Kidney glomerular epithelial cell (primary cell): ENCODE measurements around the gene NUDT16.

Experiments used
- DNase-seq: peaks from one replicate; lab custom pipeline; 2025; lab: John Stamatoyannopoulos, UW

Gene NUDT16

DNA sequence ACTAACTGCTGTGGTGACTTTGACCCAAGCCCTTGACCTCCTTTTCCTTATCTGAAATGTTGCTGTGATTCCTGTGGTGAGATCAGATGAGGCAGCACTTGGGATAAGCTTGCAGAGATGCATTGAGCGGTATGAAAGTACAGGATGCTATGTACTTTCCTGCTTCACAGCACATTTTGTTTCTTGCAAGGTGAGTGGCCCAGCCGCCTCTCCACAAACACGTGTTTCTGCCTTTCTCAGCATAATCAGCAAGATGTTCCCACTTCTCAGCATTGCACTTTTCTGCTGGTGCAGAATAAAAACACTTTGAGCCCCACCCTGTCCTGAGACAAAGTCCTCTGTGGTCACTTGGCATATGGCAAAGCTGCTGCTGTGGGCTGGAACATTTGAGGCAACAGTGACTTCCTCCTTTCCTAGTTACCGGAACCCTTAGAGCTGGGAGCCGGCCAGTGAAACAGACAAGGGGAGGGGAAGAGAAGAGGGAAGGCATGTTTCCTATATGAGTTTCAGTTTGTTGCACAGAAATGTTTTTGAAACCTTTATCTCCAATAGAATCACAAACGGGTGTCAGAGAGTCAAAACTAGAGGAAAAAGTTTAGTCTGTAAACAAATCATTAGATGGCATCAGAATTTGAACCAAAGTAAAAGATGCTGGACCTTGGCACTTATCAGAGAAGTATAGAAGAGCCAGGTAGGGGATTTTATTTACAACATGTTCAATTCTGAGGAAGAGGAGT, 5.0 kb downstream of the NUDT16 start:
- no peak for DNase-seq

DNA sequence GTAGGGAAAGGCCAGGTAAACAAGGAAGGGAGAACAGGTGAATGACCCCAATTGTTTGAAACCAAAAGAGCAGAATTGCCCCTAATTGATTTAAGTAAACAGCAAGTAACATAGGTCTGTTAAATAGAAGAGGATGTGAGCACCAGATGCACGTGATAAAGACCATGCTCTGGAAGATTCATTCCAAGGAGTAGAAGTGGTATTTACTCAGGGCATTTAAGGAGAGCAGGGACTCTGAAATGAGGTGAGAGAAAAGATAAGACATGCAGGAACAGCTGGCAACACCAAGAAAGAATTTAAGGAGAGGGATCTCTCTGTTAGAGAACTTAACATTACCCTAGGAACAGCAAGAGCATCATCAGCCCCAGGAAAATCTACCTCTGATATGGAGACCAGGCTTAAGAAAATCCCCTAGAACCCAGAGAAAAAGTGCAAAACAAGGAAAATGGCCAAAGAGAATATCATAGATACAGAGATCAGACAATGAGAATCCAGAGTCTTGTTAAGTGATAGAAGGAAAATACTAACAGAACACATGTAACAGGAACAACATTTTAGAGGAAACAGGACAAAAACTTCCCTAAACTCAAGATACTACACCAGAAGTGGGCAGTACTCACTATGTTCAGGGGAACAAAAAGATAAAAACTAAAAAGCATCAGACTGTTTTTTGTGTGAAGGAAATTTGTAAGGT, 6.4 kb downstream of the NUDT16 start:
- no peak for DNase-seq

DNA sequence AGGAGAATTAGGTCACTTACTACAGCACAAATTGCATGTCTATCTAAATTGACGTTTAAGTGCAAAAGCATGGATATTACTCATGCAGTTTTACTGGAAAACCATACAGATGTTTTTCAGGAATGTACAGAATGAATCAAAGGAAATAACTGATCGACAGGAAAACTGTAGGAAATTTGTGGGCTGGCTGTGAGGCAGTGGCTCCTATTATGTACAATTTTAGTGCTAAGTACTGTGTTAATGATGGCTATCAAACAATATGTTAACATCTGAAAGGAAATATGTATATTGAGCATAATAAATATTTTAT, 6.9 kb downstream of the NUDT16 start:
- no peak for DNase-seq

DNA sequence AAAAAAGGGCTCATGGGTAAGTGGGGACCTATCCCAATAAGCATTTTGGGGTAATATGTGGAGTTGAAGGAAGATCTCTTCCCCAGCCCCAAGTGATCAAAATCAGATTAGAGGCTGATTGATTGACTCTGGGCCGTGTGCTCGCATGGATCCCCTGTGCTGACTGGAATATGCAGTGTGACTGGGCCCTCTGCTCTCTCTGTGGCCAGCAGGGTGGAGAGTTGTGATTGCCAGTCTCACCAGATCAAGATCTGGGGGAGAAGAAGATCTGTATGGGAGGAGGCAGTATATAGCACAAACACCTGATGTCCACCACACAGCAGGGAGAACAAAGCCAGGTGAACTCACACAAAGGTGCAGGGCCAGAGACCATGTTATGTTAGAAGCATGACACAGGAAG, 8.8 kb downstream of the NUDT16 start:
- DNase-seq = no peak

DNA sequence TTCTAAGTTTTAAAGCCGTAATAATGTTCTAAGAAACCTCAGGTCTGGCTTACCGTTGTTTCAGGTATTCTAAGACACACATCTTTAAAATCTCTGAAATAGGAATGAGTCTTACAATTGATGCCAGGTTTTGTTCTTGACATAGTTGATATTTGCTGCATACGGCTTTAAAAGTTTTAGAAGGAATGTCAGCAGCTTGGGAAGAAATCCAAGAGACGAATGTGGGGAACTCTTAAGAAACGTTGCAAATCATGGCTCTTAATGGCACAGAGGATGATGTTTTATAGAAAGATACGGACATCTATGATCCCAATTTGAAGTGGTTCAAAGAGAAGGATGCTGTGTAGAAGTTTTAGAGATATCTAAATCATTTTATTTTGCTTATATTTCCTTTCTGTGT, 11.5 kb downstream of the NUDT16 start:
- DNase-seq = no peak

DNA sequence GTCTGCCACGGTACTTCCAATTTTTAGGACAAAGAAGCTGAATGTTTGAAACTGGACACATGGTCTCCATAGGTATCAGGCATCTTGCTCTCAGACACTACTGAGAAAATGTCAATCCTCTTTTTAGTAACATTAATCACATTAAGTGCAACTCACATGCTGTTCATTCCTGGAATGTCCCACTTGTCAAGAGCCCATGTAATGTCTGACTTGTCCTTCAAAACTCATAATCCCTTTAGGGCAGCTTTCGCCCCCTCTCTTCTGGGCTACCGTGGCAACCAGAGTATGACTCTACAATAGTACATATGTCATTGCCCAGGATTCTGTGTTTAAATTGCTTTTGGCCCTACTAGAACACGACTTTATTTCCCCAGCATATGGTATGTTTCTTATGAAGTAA, 12.3 kb downstream of the NUDT16 start:
- DNase-seq = no peak

DNA sequence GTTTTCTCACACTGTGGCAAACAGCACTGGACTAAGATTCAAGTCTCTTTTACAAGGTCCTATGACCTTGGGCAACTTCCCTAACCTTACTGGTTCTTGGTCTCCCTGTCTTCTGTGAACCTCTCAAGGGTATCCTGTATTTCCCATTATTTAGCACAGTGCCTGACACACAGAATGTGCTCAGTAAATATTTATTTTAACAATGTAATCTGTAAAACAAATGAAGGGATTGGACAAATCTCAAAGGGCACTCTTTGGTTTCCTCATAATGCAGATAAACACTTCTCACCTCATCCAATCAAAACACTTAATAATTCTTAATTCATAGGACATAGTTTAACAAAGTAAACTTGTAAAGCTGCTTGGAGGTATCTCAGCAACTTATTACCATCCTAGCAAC, 12.8 kb downstream of the NUDT16 start:
- DNase-seq = no peak

DNA sequence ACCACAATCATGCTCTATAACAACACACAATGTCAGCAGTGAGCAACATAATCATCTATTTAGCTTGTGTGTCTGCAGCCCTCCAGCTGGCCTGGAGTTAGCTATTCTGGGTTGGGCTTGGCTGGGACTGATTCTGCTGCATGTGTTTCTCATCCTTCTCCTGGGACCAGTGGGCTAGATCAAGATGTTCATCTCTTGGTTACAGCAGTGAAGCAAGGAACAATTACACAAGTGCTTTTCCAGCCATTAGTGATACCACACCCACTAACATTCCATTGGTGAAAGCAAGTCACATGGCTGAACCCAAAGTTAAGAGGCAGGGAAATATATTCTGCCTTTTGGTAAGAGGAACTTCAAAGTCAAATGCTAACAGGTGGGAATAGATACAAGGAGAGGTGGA, 14.6 kb downstream of the NUDT16 start:
- no peak for DNase-seq

DNA sequence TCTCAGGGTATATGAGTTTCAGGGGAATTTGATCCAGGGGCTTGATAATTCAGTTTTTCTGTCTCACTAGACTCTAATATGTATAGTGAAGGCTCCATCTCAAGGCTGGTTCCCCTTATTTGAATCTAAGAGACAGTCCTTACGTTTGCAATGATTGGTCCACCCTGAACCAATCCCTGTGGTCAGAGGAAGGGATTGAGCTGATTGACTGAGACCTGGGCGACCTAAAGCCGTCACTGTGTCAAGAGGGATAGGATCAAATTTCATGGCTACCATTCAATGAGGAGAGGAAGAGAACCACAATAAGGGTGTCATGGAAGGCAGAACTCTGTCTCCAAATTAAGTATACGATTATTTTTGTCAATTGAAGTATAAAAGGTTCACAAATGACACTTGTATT, 16.3 kb downstream of the NUDT16 start:
- no peak for DNase-seq

DNA sequence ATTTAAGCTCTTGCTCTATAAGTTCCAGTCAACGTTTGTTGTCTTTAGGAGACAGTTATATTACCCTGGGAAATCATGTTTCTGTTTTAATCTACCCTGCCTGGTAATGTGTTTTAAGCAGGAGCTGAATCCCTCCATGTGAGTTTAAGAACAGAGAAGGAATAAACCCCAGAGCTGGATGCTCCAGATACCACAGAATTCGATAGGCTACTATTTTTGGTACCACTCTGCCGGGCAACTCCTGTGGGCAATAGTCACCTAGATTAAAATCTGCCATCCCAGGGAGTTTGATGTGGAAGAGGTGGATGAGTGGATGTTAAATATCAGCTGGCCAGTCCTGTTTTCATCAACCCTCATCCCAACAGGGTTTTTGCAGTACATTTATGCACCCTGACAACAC, 20.4 kb downstream of the NUDT16 start:
- DNase-seq = no peak

DNA sequence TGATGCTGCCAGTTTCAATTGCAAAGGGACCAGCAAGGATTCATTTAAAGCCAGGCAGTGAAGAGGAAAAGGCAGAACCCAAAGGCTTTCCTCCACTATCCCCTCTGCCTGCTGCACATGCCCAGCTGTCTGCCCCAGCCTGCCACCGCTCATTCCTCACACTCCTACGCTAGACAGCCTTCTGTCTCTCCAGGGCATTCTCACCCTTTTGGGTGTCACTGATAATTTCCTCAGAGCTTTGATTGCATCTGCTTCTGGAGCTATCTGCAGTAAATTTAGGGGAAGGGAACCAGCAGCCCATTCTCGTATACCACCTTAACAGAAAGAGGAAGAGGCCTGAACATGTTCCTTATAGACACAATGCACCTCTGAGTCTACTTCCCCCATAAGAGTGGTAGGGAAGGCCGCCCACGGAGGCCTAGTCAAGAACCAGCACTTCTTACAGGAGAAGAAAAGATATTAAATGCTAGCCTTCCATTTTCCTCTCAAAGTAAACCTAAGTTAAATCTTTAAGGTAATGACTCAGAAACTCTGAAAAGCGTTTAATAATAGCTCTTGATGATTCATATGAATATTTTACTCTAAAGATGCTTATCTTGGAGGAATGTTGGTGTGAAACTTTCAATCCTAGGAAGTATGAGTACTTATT, 20.9 kb downstream of the NUDT16 start:
- DNase-seq = peak; percentile 29

DNA sequence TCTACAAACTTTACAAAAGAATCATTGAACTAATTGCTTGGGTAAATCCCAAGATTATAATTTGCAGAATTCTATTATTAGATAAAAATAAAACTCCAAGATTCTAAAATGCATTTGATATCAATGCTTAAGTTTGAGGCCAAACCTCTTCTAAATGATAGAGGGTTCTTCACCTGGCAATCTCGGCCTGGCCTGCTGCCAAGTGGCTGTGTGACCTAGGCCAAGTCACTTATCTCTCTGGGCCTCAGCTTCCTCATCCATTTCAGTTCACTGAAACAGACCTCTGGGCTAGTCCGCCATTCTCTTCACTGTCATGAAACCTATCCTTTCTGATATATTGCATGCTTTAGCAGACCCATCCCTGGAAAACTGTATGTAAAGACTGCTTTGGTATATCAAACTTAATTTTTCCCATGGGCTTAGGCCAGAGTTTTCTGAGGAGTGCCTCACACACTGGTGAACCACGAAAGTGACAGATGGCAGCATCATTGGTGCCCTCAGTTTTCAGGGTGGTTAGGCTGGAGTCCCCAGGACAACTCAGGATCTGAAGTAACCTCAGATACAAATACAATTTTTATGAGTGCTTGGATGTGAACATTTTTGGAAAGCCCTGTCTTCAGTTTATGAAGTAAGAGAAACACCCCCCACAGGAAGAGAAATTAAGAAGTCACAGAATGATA, 21.8 kb downstream of the NUDT16 start:
- DNase-seq = no peak

DNA sequence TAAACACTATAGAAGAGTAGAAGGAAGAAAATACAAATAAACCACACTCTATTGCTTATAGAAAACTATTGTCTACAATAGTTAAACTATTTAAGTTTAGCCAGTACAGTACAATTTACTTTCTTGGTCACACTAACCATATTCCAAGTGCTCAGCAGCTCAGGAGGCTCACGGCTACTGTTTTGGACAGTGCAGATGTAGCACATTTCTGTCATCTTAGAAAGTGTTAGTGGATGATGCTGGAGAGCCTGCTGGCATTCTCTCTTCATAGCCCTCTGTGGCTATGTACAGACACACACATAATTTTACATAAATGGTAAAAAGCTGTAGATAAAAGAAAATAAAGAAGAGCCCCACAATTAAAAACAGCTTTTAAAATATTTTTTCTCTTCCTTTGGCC, 23.8 kb downstream of the NUDT16 start:
- no peak for DNase-seq

DNA sequence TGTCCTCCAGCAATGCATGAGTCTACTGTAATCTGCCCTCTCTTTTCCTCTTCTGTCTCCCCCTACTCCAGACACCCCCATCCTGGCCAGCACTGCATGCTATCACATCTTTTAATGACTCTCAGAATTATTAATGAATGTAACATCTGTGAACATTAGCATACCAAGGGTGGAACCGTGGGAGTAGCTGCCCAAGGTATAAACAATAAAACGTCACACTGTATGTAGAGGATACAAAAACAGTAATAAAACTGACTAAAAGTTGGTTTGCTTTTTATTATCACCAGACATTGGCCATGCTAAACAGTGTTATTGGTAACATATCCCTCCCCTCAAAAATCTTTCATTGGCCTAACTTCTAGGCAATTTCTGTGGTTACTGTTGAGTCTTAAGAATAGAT, 24.7 kb downstream of the NUDT16 start:
- DNase-seq = no peak

DNA sequence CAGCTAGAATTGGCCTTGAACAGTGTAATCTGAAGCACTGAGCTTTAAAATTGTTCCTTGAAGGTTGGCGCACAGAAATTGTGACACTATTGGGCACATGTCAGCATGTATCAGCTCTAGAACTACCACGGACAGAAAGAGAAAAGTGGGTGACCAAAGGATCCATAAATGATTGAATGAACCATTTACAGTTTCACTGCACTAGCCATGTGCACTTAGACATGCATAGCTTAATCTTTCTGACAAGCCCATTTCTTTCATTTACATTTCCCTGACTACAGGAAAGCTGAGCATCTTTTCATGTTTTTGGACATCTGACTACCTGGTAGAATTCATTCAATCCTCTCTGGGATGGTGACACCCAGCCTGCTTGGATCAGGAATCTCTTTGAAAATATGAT, 36.2 kb downstream of the NUDT16 start:
- no peak for DNase-seq

DNA sequence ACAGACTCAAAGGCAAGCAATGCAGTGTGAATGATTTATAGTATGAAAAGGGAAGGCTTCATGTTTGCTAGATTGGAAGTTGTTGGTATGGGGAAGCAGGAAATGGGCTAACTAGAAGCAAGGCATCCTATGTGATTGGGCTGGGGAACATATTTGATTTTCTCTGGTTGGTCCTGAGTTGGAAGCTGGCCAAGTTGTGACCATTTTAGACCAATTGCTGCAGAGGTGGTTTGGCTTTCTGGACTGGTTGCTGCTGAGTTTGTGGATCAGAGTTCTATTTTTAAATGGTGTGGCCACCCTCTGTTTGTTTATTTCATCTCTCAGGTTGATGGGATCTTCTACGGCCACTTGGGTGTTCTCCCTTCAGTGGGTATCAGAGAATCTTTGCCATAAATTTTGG, 39.7 kb downstream of the NUDT16 start:
- no peak for DNase-seq

DNA sequence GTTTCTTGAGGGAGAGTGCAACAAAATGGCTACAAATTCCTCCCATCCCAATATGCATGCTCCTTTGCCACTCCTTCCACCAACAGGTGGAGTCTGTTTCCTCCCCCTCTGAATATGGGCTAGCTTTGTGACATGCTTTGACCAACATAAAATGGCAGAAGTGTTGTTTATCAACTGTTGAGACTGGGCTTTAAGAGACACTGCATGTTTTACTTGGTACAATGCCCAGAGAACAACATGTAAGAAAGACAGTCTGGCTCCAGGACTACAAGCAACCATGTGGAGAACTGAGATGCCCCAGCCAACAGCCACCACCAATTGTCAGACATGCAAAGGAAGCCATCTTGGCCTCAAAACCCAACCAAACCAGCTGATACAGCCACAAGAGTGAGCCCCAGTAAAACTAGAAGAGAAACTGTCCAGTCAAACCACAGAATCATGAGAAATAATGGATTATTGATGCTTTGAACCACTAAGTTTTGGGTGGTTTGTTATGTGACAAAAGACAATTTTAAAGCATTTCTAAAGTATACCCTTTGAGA, 40.5 kb downstream of the NUDT16 start:
- DNase-seq = no peak

DNA sequence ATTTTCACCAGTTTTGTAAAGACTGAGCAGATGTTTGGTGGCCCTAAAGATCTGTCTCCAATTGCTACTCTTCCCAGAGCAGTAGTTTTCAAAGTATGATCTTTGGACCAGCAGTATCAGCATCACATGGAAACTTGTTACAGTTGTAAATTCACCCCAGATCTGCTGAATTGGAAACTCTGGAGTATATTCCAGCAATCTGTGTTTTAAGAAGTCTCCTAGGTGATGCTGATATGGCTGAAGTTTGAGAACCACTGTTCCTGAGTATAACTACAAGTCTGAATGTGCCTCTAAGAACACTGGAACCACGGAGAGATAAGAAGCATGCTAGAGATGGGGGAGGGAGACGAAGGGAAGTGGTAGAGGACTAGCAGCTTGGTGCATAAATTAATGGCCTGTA, 45.7 kb downstream of the NUDT16 start:
- no peak for DNase-seq

DNA sequence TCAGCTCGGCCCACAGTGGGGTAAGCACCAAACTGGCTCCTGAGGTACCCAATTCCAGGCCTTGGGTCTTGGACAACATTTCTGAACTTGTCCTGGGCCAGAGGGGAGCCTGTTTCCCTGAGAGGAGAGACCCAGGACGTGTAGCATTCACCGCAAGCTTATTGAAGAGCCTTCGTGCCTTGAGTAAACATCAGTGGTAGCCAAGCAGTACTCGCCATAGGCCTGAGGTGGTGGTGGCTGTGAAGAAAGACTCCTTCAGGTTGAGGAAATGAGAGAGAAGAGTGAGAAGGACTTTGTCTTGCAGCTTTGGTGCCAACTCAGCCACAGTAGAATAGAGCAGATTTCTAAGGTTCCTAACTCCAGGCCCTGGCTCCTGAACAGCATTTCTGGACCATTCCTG, 50.2 kb downstream of the NUDT16 start:
- DNase-seq = no peak

DNA sequence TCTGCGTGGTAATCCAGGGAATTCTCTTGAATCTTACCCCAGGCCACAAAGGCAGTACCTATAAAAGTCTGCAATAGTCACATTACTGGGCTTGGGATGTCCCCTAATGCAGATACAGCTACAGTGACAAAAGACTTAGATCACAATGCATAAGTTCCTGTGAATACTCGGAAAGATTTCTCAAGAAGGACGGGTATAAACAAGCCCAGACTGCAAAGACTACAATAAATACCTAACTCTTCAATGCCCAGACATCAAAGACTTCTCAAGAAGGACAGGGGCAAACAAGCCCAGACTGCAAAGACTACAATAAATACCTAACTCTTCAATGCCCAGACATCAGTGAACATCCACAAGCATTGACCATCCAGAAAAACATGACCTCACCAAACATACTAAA, 50.9 kb downstream of the NUDT16 start:
- DNase-seq = no peak

DNA sequence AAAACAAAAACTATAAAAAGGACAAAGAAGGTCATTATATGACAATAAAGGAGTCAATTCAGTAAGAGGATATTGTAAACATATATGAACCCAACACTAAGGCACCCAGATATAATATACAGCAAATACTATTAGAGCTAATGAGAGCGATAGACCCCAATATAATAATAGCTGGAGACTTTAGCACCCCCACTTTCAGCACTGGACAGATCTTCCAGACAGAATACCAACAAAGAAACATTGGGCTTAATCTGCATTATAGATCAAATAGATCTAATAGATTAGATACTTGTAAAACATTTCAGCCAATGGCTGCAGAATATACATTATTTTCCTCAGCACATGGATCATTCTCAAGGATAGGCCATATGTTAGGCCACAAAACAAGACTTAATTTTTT, 53.4 kb downstream of the NUDT16 start:
- no peak for DNase-seq
